ENCODE data around the gene RAB5IF.
"Not testable (repeated sequence)": the region's sequence is repeated elsewhere in the genome, so short reads cannot be mapped to it uniquely, and the experiment has no call there.

Gene RAB5IF
- total RNA-seq, result 6.6 to 14.1 (median 9.8) reads per million in 9 experiments

- H3K27ac Mint-ChIP-seq, result peak within 1 kb of the TSS; percentile 98
- peak within 1 kb of the TSS; percentile 97 to 98 for H3K4me3 Mint-ChIP-seq
- H3K4me1 Mint-ChIP-seq (ENCODE audit: low read depth in 2 of 2), result peaks cover 19 to 22% of the 10 kb centered on the region in 2 donors
- H3K9me3 Mint-ChIP-seq, result no peaks in the 10 kb centered on the region
- no peaks in the 10 kb centered on the region for H3K27me3 Mint-ChIP-seq
- ATAC-seq (replicated peaks) (peak; percentile 81), DNase-seq (peak; percentile 98 to 99 (median 99))
- peaks cover 56% of the 10 kb centered on the region for H3K36me3 Mint-ChIP-seq (ENCODE audit: insufficient read depth)
Measured at GRCh38 chr20:36605399-36606157, at the start of gene RAB5IF. RAB5IF (plus strand) TSS chr20:36605779; CDS start chr20:36605952, 173 bp downstream.

DNA sequence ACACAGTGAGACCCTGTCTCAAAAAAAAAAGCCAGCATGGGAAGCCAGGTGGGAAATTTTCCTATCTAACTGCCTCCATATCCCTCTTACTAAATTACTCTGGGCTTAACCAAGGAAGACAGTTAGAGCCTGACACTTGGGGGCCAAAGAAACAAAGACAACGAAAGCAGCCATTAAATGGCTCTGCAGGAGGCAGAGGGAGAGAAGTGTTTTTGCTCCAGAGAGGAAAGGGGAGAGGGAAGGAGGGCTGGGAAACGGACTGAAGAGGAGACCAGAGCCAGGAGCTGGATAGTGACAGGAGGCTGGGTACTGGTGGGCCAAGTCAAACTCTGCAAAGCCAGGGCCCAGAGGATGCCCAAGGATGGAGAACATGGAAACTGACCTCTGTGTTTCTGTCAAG is 42.9 kb upstream of the RAB5IF start:
- peak overlapping the region; percentile 2 to 85 for H3K27ac Mint-ChIP-seq
- ATAC-seq (replicated peaks) (no peak), DNase-seq (no peak)
- peaks cover 11 to 18% of the 10 kb centered on the region in 2 donors for H3K4me1 Mint-ChIP-seq (ENCODE audit: low read depth in 2 of 2)
- peaks cover 0 to 7% of the 10 kb centered on the region in 2 donors for H3K9me3 Mint-ChIP-seq
- H3K4me3 Mint-ChIP-seq, result no peak overlapping the region
- peaks cover 15% of the 10 kb centered on the region for H3K36me3 Mint-ChIP-seq (ENCODE audit: insufficient read depth)
- no peaks in the 10 kb centered on the region for H3K27me3 Mint-ChIP-seq

DNA sequence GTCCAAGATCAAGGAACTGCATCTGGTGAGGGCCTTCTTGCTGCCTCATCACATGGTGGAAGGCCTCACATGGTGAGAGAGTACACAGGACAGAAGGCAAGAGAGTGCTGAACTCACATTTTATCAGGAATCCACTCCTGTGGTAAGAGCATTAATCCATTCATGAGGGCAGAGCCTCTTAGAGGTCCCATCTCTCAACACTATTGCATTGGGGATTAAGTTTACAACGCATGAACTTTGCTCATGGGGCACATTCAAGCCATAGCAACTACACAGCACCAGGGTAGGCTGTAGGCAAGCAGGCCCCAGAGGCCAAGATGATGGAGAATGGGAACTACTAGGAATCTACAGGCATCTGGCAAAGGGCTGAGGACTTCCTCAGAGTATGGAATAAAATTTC is 42.2 kb upstream of the RAB5IF start:
- peaks cover 15% of the 10 kb centered on the region for H3K36me3 Mint-ChIP-seq (ENCODE audit: insufficient read depth)
- peaks cover 11 to 18% of the 10 kb centered on the region in 2 donors for H3K4me1 Mint-ChIP-seq (ENCODE audit: low read depth in 2 of 2)
- H3K4me3 Mint-ChIP-seq, result peak overlapping the region in 1 of 2 donors; percentile 2
- no peaks in the 10 kb centered on the region for H3K27me3 Mint-ChIP-seq
- ATAC-seq (replicated peaks) (no peak), DNase-seq (no peak)
- H3K9me3 Mint-ChIP-seq, result peaks cover 0 to 7% of the 10 kb centered on the region in 2 donors
- H3K27ac Mint-ChIP-seq, result peak overlapping the region; percentile 2 to 85

- peak overlapping the region; percentile 11 to 85 for H3K27ac Mint-ChIP-seq
- peaks cover 11 to 18% of the 10 kb centered on the region in 2 donors for H3K4me1 Mint-ChIP-seq (ENCODE audit: low read depth in 2 of 2)
- not testable (repeated sequence) for H3K27me3 Mint-ChIP-seq, H3K9me3 Mint-ChIP-seq, H3K4me3 Mint-ChIP-seq
- DNase-seq (peak; percentile 21 to 53 (median 32)), ATAC-seq (replicated peaks) (peak; percentile 76)
- peaks cover 15% of the 10 kb centered on the region for H3K36me3 Mint-ChIP-seq (ENCODE audit: insufficient read depth)
Measured at GRCh38 chr20:36564078-36564725, 41.4 kb upstream of the RAB5IF start.

- H3K27me3 Mint-ChIP-seq, H3K9me3 Mint-ChIP-seq: not testable (repeated sequence)
- DNase-seq, result peak in 2 of 3 experiments; percentile 32 to 34
- Mint-ChIP-seq H3K27ac (peak overlapping the region; percentile 11 to 85), H3K36me3 (ENCODE audit: insufficient read depth) (peaks cover 15% of the 10 kb centered on the region), H3K4me3 (peak overlapping the region; percentile 1), H3K4me1 (ENCODE audit: low read depth in 2 of 2) (peaks cover 11 to 18% of the 10 kb centered on the region in 2 donors)
- peak; percentile 82 for ATAC-seq (replicated peaks)
Measured at GRCh38 chr20:36564726-36565121, 40.9 kb upstream of the RAB5IF start.

DNA sequence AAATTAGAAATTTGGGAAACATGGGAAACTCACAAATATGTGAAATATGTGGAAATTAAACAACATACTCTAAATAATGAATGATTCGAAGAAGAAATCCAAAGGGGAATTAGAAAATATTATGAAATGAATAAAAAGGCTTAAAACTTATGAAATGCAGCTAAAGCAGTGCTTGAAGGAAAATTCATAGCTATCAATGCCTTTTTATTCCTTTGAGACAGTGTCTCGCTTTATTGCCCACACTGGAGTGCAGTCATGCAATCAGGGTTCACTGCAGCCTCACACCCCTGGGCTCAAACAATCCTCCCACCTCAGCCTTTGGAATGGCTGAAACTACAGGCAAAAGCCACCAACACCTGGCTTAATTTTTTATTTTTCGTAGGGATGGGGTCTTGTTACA is 40.1 kb upstream of the RAB5IF start:
- Mint-ChIP-seq H3K4me1 (ENCODE audit: low read depth in 2 of 2) (peaks cover 11 to 18% of the 10 kb centered on the region in 2 donors), H3K27me3 (no peaks in the 10 kb centered on the region), H3K36me3 (ENCODE audit: insufficient read depth) (peaks cover 15% of the 10 kb centered on the region), H3K4me3 (no peak overlapping the region), H3K27ac (peak overlapping the region in 1 of 2 donors; percentile 11), H3K9me3 (peaks cover 0 to 7% of the 10 kb centered on the region in 2 donors)
- no peak for ATAC-seq (replicated peaks)
- no peak for DNase-seq

GRCh38 chr20:36569847-36570429 is 35.6 kb upstream of the RAB5IF start:
- Mint-ChIP-seq H3K27me3 (no peaks in the 10 kb centered on the region), H3K36me3 (ENCODE audit: insufficient read depth) (peaks cover 16% of the 10 kb centered on the region), H3K27ac (no peak overlapping the region), H3K4me1 (ENCODE audit: low read depth in 2 of 2) (peaks cover 17 to 19% of the 10 kb centered on the region in 2 donors), H3K4me3 (no peak overlapping the region), H3K9me3 (no peaks in the 10 kb centered on the region)
- no peak for DNase-seq
- no peak for ATAC-seq (replicated peaks)

- peak overlapping the region; percentile 95 to 97 for H3K27ac Mint-ChIP-seq
- H3K4me1 Mint-ChIP-seq (ENCODE audit: low read depth in 2 of 2), result peaks cover 29% of the 10 kb centered on the region in 2 donors
- H3K4me3 Mint-ChIP-seq, result peak overlapping the region; percentile 76 to 83
- ATAC-seq (replicated peaks) (no peak), DNase-seq (no peak)
- no peaks in the 10 kb centered on the region for H3K9me3 Mint-ChIP-seq
- H3K27me3 Mint-ChIP-seq, result no peaks in the 10 kb centered on the region
- peaks cover 19% of the 10 kb centered on the region for H3K36me3 Mint-ChIP-seq (ENCODE audit: insufficient read depth)
Measured at GRCh38 chr20:36571564-36572504, 33.7 kb upstream of the RAB5IF start.

GRCh38 chr20:36572701-36573102 is 32.9 kb upstream of the RAB5IF start:
- Mint-ChIP-seq H3K36me3 (ENCODE audit: insufficient read depth) (peaks cover 19% of the 10 kb centered on the region), H3K4me3 (peak overlapping the region; percentile 76 to 83), H3K4me1 (ENCODE audit: low read depth in 2 of 2) (peaks cover 29% of the 10 kb centered on the region in 2 donors), H3K27ac (peak overlapping the region; percentile 95 to 97), H3K9me3 (no peaks in the 10 kb centered on the region), H3K27me3 (no peaks in the 10 kb centered on the region)
- peak; percentile 57 for ATAC-seq (replicated peaks)
- DNase-seq, result peak in 2 of 3 experiments; percentile 50 to 54

DNA sequence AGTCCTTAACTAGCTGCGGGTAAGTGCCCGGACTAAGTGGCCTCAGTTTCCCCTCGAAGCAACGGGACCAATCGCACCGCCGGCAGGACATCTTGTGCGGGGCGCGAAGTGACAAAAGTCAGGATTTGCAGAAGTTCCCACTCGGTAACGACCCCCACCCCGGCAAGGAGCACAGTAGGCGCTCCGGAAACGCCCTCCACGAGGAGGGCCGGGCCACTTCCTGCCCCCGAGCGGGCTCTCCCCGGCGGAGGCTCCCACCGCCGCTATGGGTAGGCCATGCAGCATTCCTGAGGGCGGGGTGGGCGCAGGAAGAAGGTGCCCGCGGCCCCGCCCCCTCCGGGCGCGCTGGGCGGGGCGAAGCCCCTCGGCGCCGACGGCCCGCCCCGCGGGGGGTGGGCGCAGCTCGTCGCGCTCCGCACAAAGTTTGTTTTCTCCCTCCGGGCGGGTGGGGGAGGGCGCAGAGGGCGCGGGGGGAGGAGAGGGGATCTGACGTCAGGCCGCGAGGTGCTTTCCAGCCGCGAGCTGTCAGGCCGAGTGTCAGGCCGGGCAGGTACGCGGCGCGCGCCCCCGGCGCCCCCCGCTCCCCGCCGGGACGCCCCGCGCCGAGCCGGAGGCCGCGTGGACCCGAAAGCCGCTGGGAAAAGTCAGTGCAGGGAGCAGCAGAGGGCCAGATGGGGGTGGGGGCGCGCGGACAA is 32.3 kb upstream of the RAB5IF start, which contains the start of gene TGIF2:
TGIF2 (plus strand) TSS at position 495 of the 695 bp plus-strand sequence. CDS start 5,178 bp downstream, outside the sequence.
- no peaks in the 10 kb centered on the region for H3K9me3 Mint-ChIP-seq
- H3K36me3 Mint-ChIP-seq (ENCODE audit: insufficient read depth), result peaks cover 21% of the 10 kb centered on the region
- peak; percentile 76 to 86 (median 84) for DNase-seq
- no peaks in the 10 kb centered on the region for H3K27me3 Mint-ChIP-seq
- H3K4me3 Mint-ChIP-seq, result peak within 1 kb of the TSS; percentile 83 to 87
- ATAC-seq (replicated peaks), result peak; percentile 72
- H3K27ac Mint-ChIP-seq, result peak within 1 kb of the TSS; percentile 95 to 97
- peaks cover 29% of the 10 kb centered on the region in 2 donors for H3K4me1 Mint-ChIP-seq (ENCODE audit: low read depth in 2 of 2)

DNA sequence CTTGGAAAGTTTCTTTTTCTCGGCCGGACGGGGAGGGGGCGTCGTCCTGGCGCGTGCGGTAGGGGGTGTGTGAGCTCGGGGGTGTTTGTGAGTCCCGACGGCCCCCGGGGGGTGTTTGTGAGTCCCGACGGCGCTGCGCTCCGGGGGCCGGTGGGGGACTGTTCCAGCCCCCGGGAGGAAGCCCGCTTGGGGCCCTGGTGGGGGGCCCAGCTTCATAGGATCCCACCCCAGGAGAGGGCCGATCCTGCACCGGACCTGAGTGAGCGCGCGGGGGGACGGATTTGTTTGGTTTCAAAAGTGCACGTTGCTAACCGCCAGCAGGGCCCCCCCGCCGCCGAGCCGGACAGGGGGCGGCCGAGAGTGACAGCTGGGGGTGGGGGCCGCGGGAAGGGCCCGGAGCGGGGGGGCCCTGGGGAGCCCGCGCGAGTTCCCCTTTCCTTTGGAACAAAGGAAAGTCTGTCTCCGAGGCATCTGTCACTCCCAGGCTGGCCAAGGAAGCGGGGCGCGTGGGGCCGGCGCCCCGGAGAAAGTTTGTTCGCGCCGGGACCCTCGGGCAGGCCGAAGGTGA is 31.7 kb upstream of the RAB5IF start:
- Mint-ChIP-seq H3K36me3 (ENCODE audit: insufficient read depth) (peaks cover 28% of the 10 kb centered on the region), H3K9me3 (no peaks in the 10 kb centered on the region), H3K4me1 (ENCODE audit: low read depth in 2 of 2) (peaks cover 29% of the 10 kb centered on the region in 2 donors), H3K27me3 (no peaks in the 10 kb centered on the region), H3K4me3 (peak overlapping the region; percentile 80 to 87), H3K27ac (peak overlapping the region; percentile 89 to 95)
- DNase-seq, result no peak
- ATAC-seq (replicated peaks), result peak; percentile 7

All from effector memory CD8-positive, alpha-beta T cell (primary cell).